ENCODE measurements around the gene TMEM150B.

DNA sequence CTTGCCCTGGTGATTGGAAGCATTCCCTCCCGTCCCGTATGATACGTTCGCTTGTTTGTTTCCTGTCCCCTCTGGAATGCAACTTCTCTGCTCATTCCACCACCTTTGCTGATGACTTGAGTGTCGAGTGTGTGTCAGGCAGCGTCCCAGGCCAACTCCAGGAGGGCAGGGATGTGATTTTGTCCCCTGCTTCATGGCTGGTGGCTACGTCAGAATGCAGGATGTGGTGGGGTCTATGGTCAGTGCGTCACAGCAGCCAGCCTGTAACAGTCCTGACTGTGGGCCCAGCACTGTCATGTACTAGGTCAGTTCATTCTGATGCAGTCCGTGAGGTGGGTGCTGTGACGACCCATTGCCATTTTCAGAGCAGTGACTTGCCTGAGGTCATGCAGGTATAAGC lies 25.1 kb downstream of the TMEM150B start:
- TF ChIP-seq GATA2 (IDR thresholded peaks at IDR 0.05; ENCODE audit: low read depth, low read length) = no peak
- TF ChIP-seq GATA3 (IDR thresholded peaks at IDR 0.05; ENCODE audit: low read depth, low read length) = no peak
